ENCODE measurements around the gene ATP5ME.

The ATP5ME gene

GRCh38 chr4:680091-680490 is 6.0 kb upstream of the ATP5ME start:
- Histone ChIP-seq H3K9me3 (ENCODE audit: severe bottlenecking) (no peaks in the 10 kb centered on the region), H3K27me3 (ENCODE audit: insufficient read depth, poor library complexity, severe bottlenecking) (no peaks in the 10 kb centered on the region), H3K4me3 (ENCODE audit: severe bottlenecking) (no peak overlapping the region), H3K36me3 (ENCODE audit: low read depth) (no peaks in the 10 kb centered on the region), H3K4me1 (ENCODE audit: insufficient read depth, poor library complexity, severe bottlenecking) (peaks cover 12% of the 10 kb centered on the region), H3K27ac (ENCODE audit: poor library complexity, severe bottlenecking) (no peak overlapping the region)
- DNase-seq (ENCODE audit: low spot score) (no peak), ATAC-seq (ENCODE audit: low read depth) (no peak)
- no peak for TF ChIP-seq CTCF (IDR thresholded peaks at IDR 0.05; ENCODE audit: poor library complexity, severe bottlenecking)

- no peak for TF ChIP-seq CTCF (IDR thresholded peaks at IDR 0.05; ENCODE audit: poor library complexity, severe bottlenecking)
- H3K4me1 ChIP-seq (ENCODE audit: insufficient read depth, poor library complexity, severe bottlenecking) = peaks cover 12% of the 10 kb centered on the region
Measured at GRCh38 chr4:679629-680028, 5.6 kb upstream of the ATP5ME start.

GRCh38 chr4:679104-679481 is 5.0 kb upstream of the ATP5ME start:
- Histone ChIP-seq H3K36me3 (ENCODE audit: low read depth) (no peaks in the 10 kb centered on the region), H3K9me3 (ENCODE audit: severe bottlenecking) (no peaks in the 10 kb centered on the region), H3K4me3 (ENCODE audit: severe bottlenecking) (no peak overlapping the region), H3K27ac (ENCODE audit: poor library complexity, severe bottlenecking) (no peak overlapping the region), H3K27me3 (ENCODE audit: insufficient read depth, poor library complexity, severe bottlenecking) (no peaks in the 10 kb centered on the region), H3K4me1 (ENCODE audit: insufficient read depth, poor library complexity, severe bottlenecking) (peaks cover 12% of the 10 kb centered on the region)
- ATAC-seq (ENCODE audit: low read depth) (no peak), DNase-seq (ENCODE audit: low spot score) (no peak)
- TF ChIP-seq CTCF (IDR thresholded peaks at IDR 0.05; ENCODE audit: poor library complexity, severe bottlenecking) = no peak

More at GRCh38 chr4:679629-680028, 5.6 kb upstream of the ATP5ME start:
- Histone ChIP-seq H3K27me3 (ENCODE audit: insufficient read depth, poor library complexity, severe bottlenecking) (no peaks in the 10 kb centered on the region), H3K27ac (ENCODE audit: poor library complexity, severe bottlenecking) (no peak overlapping the region), H3K36me3 (ENCODE audit: low read depth) (no peaks in the 10 kb centered on the region), H3K9me3 (ENCODE audit: severe bottlenecking) (no peaks in the 10 kb centered on the region), H3K4me3 (ENCODE audit: severe bottlenecking) (no peak overlapping the region)
- no peak for DNase-seq (ENCODE audit: low spot score)
- no peak for ATAC-seq (ENCODE audit: low read depth)

GRCh38 chr4:678331-679103 is 4.4 kb upstream of the ATP5ME start:
- H3K36me3 ChIP-seq (ENCODE audit: low read depth) = no peaks in the 10 kb centered on the region
- no peaks in the 10 kb centered on the region for H3K27me3 ChIP-seq (ENCODE audit: insufficient read depth, poor library complexity, severe bottlenecking)
- no peak overlapping the region for H3K4me3 ChIP-seq (ENCODE audit: severe bottlenecking)
- peaks cover 12% of the 10 kb centered on the region for H3K4me1 ChIP-seq (ENCODE audit: insufficient read depth, poor library complexity, severe bottlenecking)
- DNase-seq (ENCODE audit: low spot score) = no peak
- H3K27ac ChIP-seq (ENCODE audit: poor library complexity, severe bottlenecking) = peak overlapping the region; percentile 9
- TF ChIP-seq CTCF (IDR thresholded peaks at IDR 0.05; ENCODE audit: poor library complexity, severe bottlenecking) = no peak
- no peaks in the 10 kb centered on the region for H3K9me3 ChIP-seq (ENCODE audit: severe bottlenecking)
- ATAC-seq (ENCODE audit: low read depth) = no peak

Measured in RWPE2 (cell line).